ENCODE results near the gene FGA. TPM values are rescaled to one million over a fixed set of nuclear protein-coding genes. Genes with fewer than 3 reads are reported as not detected.
A peak's percentile ranks its signal among the peaks of the same experiment; 100 is the strongest.
"Not testable (repeated sequence)": the region's sequence is repeated elsewhere in the genome, so short reads cannot be mapped to it uniquely, and the experiment has no call there.

Gene FGA
- total and polyA plus RNA-seq, 2 experiments from 2014 or later, result 579 to 1,189 TPM

DNA sequence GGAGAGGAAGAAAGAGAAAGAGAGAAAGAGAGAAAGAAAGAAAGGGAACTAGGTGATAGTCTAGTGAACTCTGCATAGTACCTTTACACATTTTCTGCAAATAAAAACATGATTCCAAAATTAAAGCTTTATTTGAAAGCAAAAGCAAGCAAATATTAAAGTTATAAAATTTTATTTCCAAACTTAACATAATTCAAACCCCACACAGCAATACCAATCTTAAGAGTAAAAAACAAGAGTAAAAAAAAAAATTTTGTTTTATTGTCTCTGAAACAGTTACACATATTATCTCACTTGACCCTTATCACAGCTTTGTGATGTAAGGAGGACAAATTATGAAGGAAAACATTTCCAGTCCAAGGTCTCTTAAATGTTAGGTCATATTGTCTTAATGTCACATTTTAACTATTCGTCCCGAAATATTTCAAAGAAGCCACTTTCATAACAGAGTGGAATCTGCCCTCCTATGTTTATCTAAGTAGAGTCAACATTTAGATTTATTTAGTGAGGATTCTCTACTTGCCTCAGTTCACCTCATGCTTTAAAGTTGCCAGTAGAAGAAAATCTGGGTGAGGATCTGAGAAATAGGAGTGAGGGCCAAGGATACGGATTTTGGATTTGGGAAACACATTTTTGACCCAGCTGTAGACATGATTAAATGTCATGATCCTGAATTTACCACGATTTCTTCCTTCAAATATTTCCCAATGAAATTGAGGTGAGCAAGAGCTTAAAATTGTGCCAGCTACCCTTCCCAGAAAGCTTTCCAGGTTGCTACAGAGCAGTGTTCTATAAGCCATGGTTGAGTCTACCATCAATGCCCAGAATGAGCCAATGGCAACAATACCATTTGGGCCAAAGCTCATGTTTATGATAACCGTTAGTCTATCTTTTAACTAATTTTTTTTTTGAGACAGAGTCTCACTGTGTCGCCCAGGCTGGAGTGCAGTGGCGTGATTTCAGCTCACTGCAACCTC is 7.5 kb upstream of the FGA start:
- Histone ChIP-seq H3K27me3 (no peaks in the 10 kb centered on the region), H4K20me1 (ENCODE audit: insufficient read depth, poor library complexity, severe bottlenecking) (no peaks in the 10 kb centered on the region), H3K27ac (no peak overlapping the region), H2AFZ (no peak overlapping the region), H3K36me3 (replicated peaks; ENCODE audit: insufficient read depth, low read depth) (no peaks in the 10 kb centered on the region), H3K79me2 (no peaks in the 10 kb centered on the region), H3K9me3 (ENCODE audit: low read depth) (no peaks in the 10 kb centered on the region), H3K9me2 (replicated peaks; ENCODE audit: insufficient read depth) (no peaks in the 10 kb centered on the region), H3K4me1 (ENCODE audit: insufficient read depth) (peaks cover 21% of the 10 kb centered on the region), H3K4me3 (no peak overlapping the region), H3K4me2 (peak overlapping the region; percentile 45)
- TF ChIP-seq EZH2 (IDR thresholded peaks at IDR 0.05; ENCODE audit: borderline replicate concordance) (no peak), EZH2phosphoT487 (IDR thresholded peaks at IDR 0.05; ENCODE audit: low read depth, severe bottlenecking, unreplicated experiment) (no peak), CTCF (IDR thresholded peaks at IDR 0.05; ENCODE audit: poor library complexity) (no peak)
- 74% methylated on average over 7 of the region's 7 CpGs for WGBS (ENCODE audit: low lambda C conversion rate, missing lambda C conversion rate)
- no peak for DNase-seq (ENCODE audit: low spot score)

GRCh38 chr4:154597281-154597680 is 6.7 kb upstream of the FGA start:
- H4K20me1 ChIP-seq (ENCODE audit: insufficient read depth, poor library complexity, severe bottlenecking); H3K4me3 ChIP-seq: not testable (repeated sequence)
- WGBS (ENCODE audit: low lambda C conversion rate, missing lambda C conversion rate), result 96% methylated on average over 11 of the region's 11 CpGs

GRCh38 chr4:154595807-154596206 is 5.3 kb upstream of the FGA start:
- no peak for TF ChIP-seq CTCF (IDR thresholded peaks at IDR 0.05; ENCODE audit: poor library complexity)
- peak; percentile 48 for TF ChIP-seq EZH2phosphoT487 (IDR thresholded peaks at IDR 0.05; ENCODE audit: low read depth, severe bottlenecking, unreplicated experiment)
- no peak overlapping the region for H3K4me3 ChIP-seq
- H3K4me1 ChIP-seq (ENCODE audit: insufficient read depth), result peaks cover 30% of the 10 kb centered on the region
- no peaks in the 10 kb centered on the region for H3K9me3 ChIP-seq (ENCODE audit: low read depth)
- no peaks in the 10 kb centered on the region for H3K79me2 ChIP-seq
- no peaks in the 10 kb centered on the region for H3K27me3 ChIP-seq
- no peaks in the 10 kb centered on the region for H4K20me1 ChIP-seq (ENCODE audit: insufficient read depth, poor library complexity, severe bottlenecking)
- no peak overlapping the region for H2AFZ ChIP-seq
- no peak overlapping the region for H3K4me2 ChIP-seq
- H3K9me2 ChIP-seq (replicated peaks; ENCODE audit: insufficient read depth), result no peaks in the 10 kb centered on the region
- peak; percentile 27 for DNase-seq (ENCODE audit: low spot score)
- no peak overlapping the region for H3K27ac ChIP-seq
- no peaks in the 10 kb centered on the region for H3K36me3 ChIP-seq (replicated peaks; ENCODE audit: insufficient read depth, low read depth)

More at GRCh38 chr4:154597281-154597680, 6.7 kb upstream of the FGA start:
- H3K9me2 ChIP-seq (replicated peaks; ENCODE audit: insufficient read depth); H3K27me3 ChIP-seq; H3K36me3 ChIP-seq (replicated peaks; ENCODE audit: insufficient read depth, low read depth); H3K79me2 ChIP-seq; H3K4me2 ChIP-seq; H2AFZ ChIP-seq; H3K27ac ChIP-seq; H3K9me3 ChIP-seq (ENCODE audit: low read depth); DNase-seq (ENCODE audit: low spot score): not testable (repeated sequence)
- H3K4me1 ChIP-seq (ENCODE audit: insufficient read depth), result peaks cover 21% of the 10 kb centered on the region

- peaks cover 30% of the 10 kb centered on the region for H3K4me1 ChIP-seq (ENCODE audit: insufficient read depth)
- not testable (repeated sequence) for H3K4me2 ChIP-seq; H2AFZ ChIP-seq; H3K4me3 ChIP-seq; H3K79me2 ChIP-seq; H3K9me3 ChIP-seq (ENCODE audit: low read depth); H4K20me1 ChIP-seq (ENCODE audit: insufficient read depth, poor library complexity, severe bottlenecking); H3K27ac ChIP-seq; H3K9me2 ChIP-seq (replicated peaks; ENCODE audit: insufficient read depth); H3K27me3 ChIP-seq; DNase-seq (ENCODE audit: low spot score); H3K36me3 ChIP-seq (replicated peaks; ENCODE audit: insufficient read depth, low read depth)
- 88% methylated on average over 3 of the region's 3 CpGs for WGBS (ENCODE audit: low lambda C conversion rate, missing lambda C conversion rate)
Measured at GRCh38 chr4:154594343-154594742, 3.8 kb upstream of the FGA start.

Data from hepatocyte (in vitro differentiated cells).